ENCODE data around the gene OPTN. TPM values are rescaled to one million over a fixed set of nuclear protein-coding genes. Genes with fewer than 3 reads are reported as not detected.
"Not testable (repeated sequence)": the region's sequence is repeated elsewhere in the genome, so short reads cannot be mapped to it uniquely, and the experiment has no call there.

The OPTN gene
- total RNA-seq = 100 to 1,000 TPM; 196 to 197 TPM

- Mint-ChIP-seq H3K4me1 (peaks cover 48% of the 10 kb centered on the region), H3K27ac (peak within 1 kb of the TSS; percentile 91), H3K27me3 (no peaks in the 10 kb centered on the region), H3K9me3 (no peaks in the 10 kb centered on the region), H3K36me3 (ENCODE audit: low read depth) (peaks cover 34% of the 10 kb centered on the region), H3K4me3 (peak within 1 kb of the TSS; percentile 92)
- CTCF ChIA-PET = interaction anchor here (0.7 to 4.4 kb wide), 11 partner anchors 9 to 443 kb away, joined by 3 to 36 read pairs (median 4); partner anchors contain the start of gene MCM10
- peak; percentile 83 for DNase-seq
- POLR2A ChIA-PET = interaction anchor here (0.7 to 2.3 kb wide), 15 partner anchors 10 to 1057 kb away, joined by 3 to 39 read pairs (median 6); partner anchors contain the start of genes MCM10 and PHYH
These were observed at the start of gene OPTN for GRCh38 chr10:13099666-13100348. Gene OPTN (plus strand): TSS chr10:13100163. CDS start chr10:13109123, 8,960 bp downstream.

GRCh38 chr10:13051126-13051694, 48.8 kb upstream of the OPTN start:
- H3K9me3 Mint-ChIP-seq = no peaks in the 10 kb centered on the region
- no peak overlapping the region for H3K4me3 Mint-ChIP-seq
- DNase-seq = no peak
- no peak overlapping the region for H3K27ac Mint-ChIP-seq
- ChIA-PET CTCF (interaction anchor here (0.7 kb wide), 1 partner anchor 13 kb away, joined by 3 read pairs; no protein-coding TSS in a partner anchor), POLR2A (no interaction called here)
- H3K36me3 Mint-ChIP-seq (ENCODE audit: low read depth) = no peaks in the 10 kb centered on the region
- peaks cover 8% of the 10 kb centered on the region for H3K27me3 Mint-ChIP-seq
- H3K4me1 Mint-ChIP-seq = no peaks in the 10 kb centered on the region

GRCh38 chr10:13053208-13053607, 46.8 kb upstream of the OPTN start:
- H3K4me1 Mint-ChIP-seq; CTCF ChIA-PET; H3K9me3 Mint-ChIP-seq; H3K4me3 Mint-ChIP-seq; H3K27me3 Mint-ChIP-seq; POLR2A ChIA-PET; DNase-seq; H3K36me3 Mint-ChIP-seq (ENCODE audit: low read depth); H3K27ac Mint-ChIP-seq: not testable (repeated sequence)

GRCh38 chr10:13053794-13054462, 46.0 kb upstream of the OPTN start:
- H3K4me1 Mint-ChIP-seq = no peaks in the 10 kb centered on the region
- no peak overlapping the region for H3K4me3 Mint-ChIP-seq
- H3K36me3 Mint-ChIP-seq (ENCODE audit: low read depth) = no peaks in the 10 kb centered on the region
- no peak overlapping the region for H3K27ac Mint-ChIP-seq
- POLR2A ChIA-PET = no interaction called here
- DNase-seq = no peak
- peaks cover 8% of the 10 kb centered on the region for H3K27me3 Mint-ChIP-seq
- CTCF ChIA-PET = no interaction called here
- H3K9me3 Mint-ChIP-seq = no peaks in the 10 kb centered on the region

- no peaks in the 10 kb centered on the region for H3K36me3 Mint-ChIP-seq (ENCODE audit: low read depth)
- H3K4me3 Mint-ChIP-seq = no peak overlapping the region
- DNase-seq = no peak
- CTCF ChIA-PET = no interaction called here
- POLR2A ChIA-PET = no interaction called here
- no peaks in the 10 kb centered on the region for H3K4me1 Mint-ChIP-seq
- no peak overlapping the region for H3K27ac Mint-ChIP-seq
- peaks cover 7% of the 10 kb centered on the region for H3K27me3 Mint-ChIP-seq
- no peaks in the 10 kb centered on the region for H3K9me3 Mint-ChIP-seq
These were observed 45.1 kb upstream of the OPTN start for GRCh38 chr10:13054844-13055243.

GRCh38 chr10:13056456-13057077, 43.4 kb upstream of the OPTN start:
- no peak overlapping the region for H3K4me3 Mint-ChIP-seq
- peaks cover 5% of the 10 kb centered on the region for H3K27me3 Mint-ChIP-seq
- ChIA-PET POLR2A (no interaction called here), CTCF (no interaction called here)
- DNase-seq = no peak
- no peaks in the 10 kb centered on the region for H3K4me1 Mint-ChIP-seq
- no peaks in the 10 kb centered on the region for H3K9me3 Mint-ChIP-seq
- no peaks in the 10 kb centered on the region for H3K36me3 Mint-ChIP-seq (ENCODE audit: low read depth)
- H3K27ac Mint-ChIP-seq = no peak overlapping the region

- ChIA-PET POLR2A (no interaction called here), CTCF (no interaction called here)
- Mint-ChIP-seq H3K4me3 (no peak overlapping the region), H3K4me1 (no peaks in the 10 kb centered on the region), H3K27ac (no peak overlapping the region), H3K9me3 (no peaks in the 10 kb centered on the region), H3K27me3 (peaks cover 26% of the 10 kb centered on the region), H3K36me3 (ENCODE audit: low read depth) (no peaks in the 10 kb centered on the region)
- DNase-seq = no peak
These were observed 37.2 kb upstream of the OPTN start for GRCh38 chr10:13062803-13063202.

- ChIA-PET POLR2A (no interaction called here), CTCF (interaction anchor here (1.4 kb wide), 1 partner anchor 8 kb away, joined by 4 read pairs; no protein-coding TSS in a partner anchor)
- no peak overlapping the region for H3K27ac Mint-ChIP-seq
- H3K9me3 Mint-ChIP-seq = no peaks in the 10 kb centered on the region
- no peak for DNase-seq
- no peak overlapping the region for H3K4me3 Mint-ChIP-seq
- H3K27me3 Mint-ChIP-seq = peaks cover 23% of the 10 kb centered on the region
- no peaks in the 10 kb centered on the region for H3K36me3 Mint-ChIP-seq (ENCODE audit: low read depth)
- no peaks in the 10 kb centered on the region for H3K4me1 Mint-ChIP-seq
These were observed 33.4 kb upstream of the OPTN start for GRCh38 chr10:13066527-13066926.

- CTCF ChIA-PET = no interaction called here
- POLR2A ChIA-PET = no interaction called here
- no peak overlapping the region for H3K4me3 Mint-ChIP-seq
These were observed 32.5 kb upstream of the OPTN start for GRCh38 chr10:13067431-13067830.

GRCh38 chr10:13068071-13068470, 31.9 kb upstream of the OPTN start:
- Mint-ChIP-seq H3K4me1 (no peaks in the 10 kb centered on the region), H3K27ac (no peak overlapping the region), H3K27me3 (peaks cover 15% of the 10 kb centered on the region), H3K9me3 (no peaks in the 10 kb centered on the region), H3K36me3 (ENCODE audit: low read depth) (no peaks in the 10 kb centered on the region), H3K4me3 (no peak overlapping the region)
- CTCF ChIA-PET = no interaction called here
- POLR2A ChIA-PET = no interaction called here
- no peak for DNase-seq

More at GRCh38 chr10:13067431-13067830, 32.5 kb upstream of the OPTN start:
- Mint-ChIP-seq H3K27me3 (peaks cover 15% of the 10 kb centered on the region), H3K36me3 (ENCODE audit: low read depth) (no peaks in the 10 kb centered on the region), H3K4me1 (no peaks in the 10 kb centered on the region), H3K9me3 (no peaks in the 10 kb centered on the region), H3K27ac (no peak overlapping the region)
- no peak for DNase-seq

- CTCF ChIA-PET = interaction anchor here (0.6 kb wide), 1 partner anchor 307 kb away, joined by 3 read pairs; no protein-coding TSS in a partner anchor
- no peak overlapping the region for H3K4me3 Mint-ChIP-seq
- POLR2A ChIA-PET = no interaction called here
- no peaks in the 10 kb centered on the region for H3K36me3 Mint-ChIP-seq (ENCODE audit: low read depth)
- DNase-seq = no peak
- no peak overlapping the region for H3K27ac Mint-ChIP-seq
- H3K4me1 Mint-ChIP-seq = no peaks in the 10 kb centered on the region
- peaks cover 12% of the 10 kb centered on the region for H3K27me3 Mint-ChIP-seq
- no peaks in the 10 kb centered on the region for H3K9me3 Mint-ChIP-seq
These were observed 31.5 kb upstream of the OPTN start for GRCh38 chr10:13068484-13068883.

GRCh38 chr10:13072339-13072738, 27.6 kb upstream of the OPTN start:
- no peaks in the 10 kb centered on the region for H3K9me3 Mint-ChIP-seq
- H3K27ac Mint-ChIP-seq = no peak overlapping the region
- ChIA-PET CTCF (no interaction called here), POLR2A (no interaction called here)
- no peaks in the 10 kb centered on the region for H3K36me3 Mint-ChIP-seq (ENCODE audit: low read depth)
- peaks cover 20% of the 10 kb centered on the region for H3K27me3 Mint-ChIP-seq
- H3K4me1 Mint-ChIP-seq = no peaks in the 10 kb centered on the region
- DNase-seq = no peak
- H3K4me3 Mint-ChIP-seq = no peak overlapping the region

Measured in activated CD4-positive, alpha-beta memory T cell treated with anti-CD3 and anti-CD28 coated beads, Interleukin-2, amount 10 ng/mL, durations not matched to agents 7 days and 5 days (primary cell).